NCI-H1694 (cell line): ENCODE results near the gene ADRM1.

Source experiments
- DNase-seq: peaks from one replicate; lab custom pipeline; 2025; lab: John Stamatoyannopoulos, UW

ADRM1 gene

GRCh38 chr20:62339647-62340062 lies 36.9 kb downstream of the ADRM1 start:
- DNase-seq, result no peak

GRCh38 chr20:62342910-62343309 lies 40.1 kb downstream of the ADRM1 start:
- DNase-seq, result no peak

- no peak for DNase-seq
Measured at GRCh38 chr20:62344092-62344491, 41.3 kb downstream of the ADRM1 start.

- DNase-seq, result no peak
Measured at GRCh38 chr20:62344782-62345181, 42.0 kb downstream of the ADRM1 start.

GRCh38 chr20:62345681-62346370 lies 43.0 kb downstream of the ADRM1 start:
- DNase-seq, result no peak

GRCh38 chr20:62346398-62347150 lies 43.8 kb downstream of the ADRM1 start:
- no peak for DNase-seq

GRCh38 chr20:62347151-62347404 lies 44.3 kb downstream of the ADRM1 start:
- no peak for DNase-seq

- DNase-seq, result no peak
Measured at GRCh38 chr20:62347445-62347844, 44.6 kb downstream of the ADRM1 start.

GRCh38 chr20:62348604-62349003 lies 45.8 kb downstream of the ADRM1 start:
- DNase-seq, result no peak

- DNase-seq, result no peak
Measured at GRCh38 chr20:62349556-62350097, 46.8 kb downstream of the ADRM1 start.

GRCh38 chr20:62350098-62350628 lies 47.4 kb downstream of the ADRM1 start:
- no peak for DNase-seq

GRCh38 chr20:62350629-62351422 lies 48.0 kb downstream of the ADRM1 start:
- no peak for DNase-seq

GRCh38 chr20:62351469-62352401 lies 48.9 kb downstream of the ADRM1 start:
- DNase-seq, result no peak

- DNase-seq, result peak; percentile 73
Measured at GRCh38 chr20:62352402-62353288, 49.8 kb downstream of the ADRM1 start.

- no peak for DNase-seq
Measured at GRCh38 chr20:62353289-62354030, 50.7 kb downstream of the ADRM1 start.

- no peak for DNase-seq
Measured at GRCh38 chr20:62354031-62354808, 51.4 kb downstream of the ADRM1 start.

- DNase-seq, result no peak
Measured at GRCh38 chr20:62354811-62355341, 52.1 kb downstream of the ADRM1 start.

- DNase-seq, result no peak
Measured at GRCh38 chr20:62355516-62355877, 52.7 kb downstream of the ADRM1 start.
